ENCODE data around the gene GABRP. TPM values are rescaled to one million over a fixed set of nuclear protein-coding genes. Genes with fewer than 3 reads are reported as not detected.
"Not testable (repeated sequence)": the region's sequence is repeated elsewhere in the genome, so short reads cannot be mapped to it uniquely, and the experiment has no call there.

GABRP gene
- polyA plus RNA-seq, 3 donors = not detected

DNA sequence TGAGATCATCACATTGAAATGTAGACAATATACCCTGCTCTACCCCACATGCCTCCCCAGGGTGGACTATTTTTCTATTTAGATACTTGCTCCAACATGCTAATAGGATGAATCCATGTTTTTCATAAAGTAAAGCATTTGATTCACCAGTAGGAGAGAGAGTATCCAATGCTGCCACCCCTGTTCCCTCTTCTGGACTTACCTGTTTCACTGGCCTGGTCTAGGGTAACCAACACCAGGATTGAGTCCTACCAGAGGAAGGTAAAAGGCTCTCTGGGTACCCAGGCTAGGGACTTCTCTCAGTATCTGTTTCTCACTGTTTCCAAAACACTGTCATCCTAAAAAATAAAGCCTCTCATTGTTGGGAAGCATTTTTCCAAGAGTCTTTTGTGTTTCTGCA lies 30.2 kb upstream of the GABRP start:
- intact Hi-C loops (cut with micrococcal nuclease) = no loop called here
- Histone ChIP-seq H2AFZ (ENCODE audit: insufficient read depth, low read depth, low read length, poor library complexity, severe bottlenecking) (no peak overlapping the region), H3K9me3 (replicated peaks in 1 of 2; ENCODE audit: control insufficient read depth in 1 of 2, insufficient read depth in 1 of 2, low read length in 2 of 2) (no peaks in the 10 kb centered on the region), H3K4me2 (replicated peaks; ENCODE audit: extremely low read depth, low read length, poor library complexity, severe bottlenecking) (no peak overlapping the region), H3K27me3 (ENCODE audit: control insufficient read depth in 2 of 2, insufficient read depth in 2 of 2, low read length in 2 of 2) (no peaks in the 10 kb centered on the region), H3K4me3 (replicated peaks in 1 of 3; ENCODE audit: low read depth in 2 of 3, low read length in 3 of 3) (no peak overlapping the region), H4K20me1 (ENCODE audit: insufficient read depth, low read length) (no peaks in the 10 kb centered on the region), H3K79me2 (ENCODE audit: insufficient read depth, low read length) (no peaks in the 10 kb centered on the region), H3K9ac (ENCODE audit: insufficient read depth, low read length, poor library complexity, severe bottlenecking) (no peak overlapping the region), H3K4me1 (ENCODE audit: control insufficient read depth in 1 of 2, insufficient read depth in 2 of 2, low read length in 2 of 2) (no peaks in the 10 kb centered on the region), H3K27ac (ENCODE audit: low read depth in 1 of 2, low read length in 2 of 2) (no peak overlapping the region), H3K36me3 (replicated peaks in 1 of 2; ENCODE audit: control insufficient read depth in 1 of 2, insufficient read depth in 2 of 2, low read length in 2 of 2) (no peaks in the 10 kb centered on the region)
- TF ChIP-seq CTCF (IDR thresholded peaks at IDR 0.05) = no peak
- peaks cover 8 to 29% (median 10%) of the 10 kb centered on the region in 3 donors for H3K27me3 Mint-ChIP-seq (ENCODE audit: low read depth in 3 of 3)
- no peaks in the 10 kb centered on the region for H3K36me3 Mint-ChIP-seq
- no peak for DNase-seq
- peaks cover 3% of the 10 kb centered on the region for H3K4me1 Mint-ChIP-seq
- H3K9me3 Mint-ChIP-seq = peaks cover 0 to 4% (median 0%) of the 10 kb centered on the region in 7 donors
- no peak overlapping the region for H3K4me3 Mint-ChIP-seq
- H3K27ac Mint-ChIP-seq = no peak overlapping the region

GRCh38 chr5:170754508-170754907 lies 29.0 kb upstream of the GABRP start:
- H4K20me1 ChIP-seq (ENCODE audit: insufficient read depth, low read length); H3K27me3 ChIP-seq (ENCODE audit: control insufficient read depth in 2 of 2, insufficient read depth in 2 of 2, low read length in 2 of 2); intact Hi-C loops (cut with micrococcal nuclease); H3K4me1 Mint-ChIP-seq; H3K79me2 ChIP-seq (ENCODE audit: insufficient read depth, low read length); H3K36me3 Mint-ChIP-seq; H3K9me3 Mint-ChIP-seq; H3K27ac Mint-ChIP-seq; H3K4me3 Mint-ChIP-seq; H3K9ac ChIP-seq (ENCODE audit: insufficient read depth, low read length, poor library complexity, severe bottlenecking); H3K27ac ChIP-seq (ENCODE audit: low read depth in 1 of 2, low read length in 2 of 2); H3K4me3 ChIP-seq (replicated peaks in 1 of 3; ENCODE audit: low read depth in 2 of 3, low read length in 3 of 3); H3K36me3 ChIP-seq (replicated peaks in 1 of 2; ENCODE audit: control insufficient read depth in 1 of 2, insufficient read depth in 2 of 2, low read length in 2 of 2); H3K4me2 ChIP-seq (replicated peaks; ENCODE audit: extremely low read depth, low read length, poor library complexity, severe bottlenecking); H3K4me1 ChIP-seq (ENCODE audit: control insufficient read depth in 1 of 2, insufficient read depth in 2 of 2, low read length in 2 of 2); H2AFZ ChIP-seq (ENCODE audit: insufficient read depth, low read depth, low read length, poor library complexity, severe bottlenecking); DNase-seq; H3K9me3 ChIP-seq (replicated peaks in 1 of 2; ENCODE audit: control insufficient read depth in 1 of 2, insufficient read depth in 1 of 2, low read length in 2 of 2): not testable (repeated sequence)
- 87% methylated on average over 2 of the region's 2 CpGs for WGBS (ENCODE audit: insufficient coverage)
- H3K27me3 Mint-ChIP-seq (ENCODE audit: low read depth in 3 of 3) = peaks cover 2 to 21% (median 3%) of the 10 kb centered on the region in 3 donors

Data from CD14-positive monocyte (primary cell).